Heart left ventricle (tissue), 16 donors: ENCODE measurements around the gene ASIC3. TPM values are rescaled to one million over a fixed set of nuclear protein-coding genes. Genes with fewer than 3 reads are reported as not detected.

ENCODE experiments used
- ATAC-seq, 4 donors: fragments of 200-7000 bp; cut with Tn5 transposase; one replicate each; pipeline ENCODE4 v1.9.1; 2020 to 2022; ENCODE audit warnings: moderate library complexity in 4 of 4, mild to moderate bottlenecking in 3 of 4, moderate number of reproducible peaks in 1 of 4
- DNase-seq, 5 donors: peaks; one replicate each; pipeline ENCODE4 v3.0.0-alpha.2; 2020
- H3K27ac ChIP-seq, 12 donors: fragments of 200-600 bp; sonication (generic) in 4 of 12; one replicate each; pipeline versions ENCODE4 v1.5.0 to v1.8.0; 2016 to 2022; ENCODE audit warnings: mild to moderate bottlenecking in 2 of 12
- H3K27me3 ChIP-seq, 9 donors: fragments of 200-600 bp; sonication (generic) in 2 of 9; one replicate each; pipeline versions ENCODE4 v1.5.1 to v1.8.0; 2016 to 2022; ENCODE audit warnings: mild to moderate bottlenecking in 3 of 9
- H3K36me3 ChIP-seq, 9 donors: fragments of 200-600 bp; sonication (generic) in 2 of 9; one replicate each; pipeline versions ENCODE4 v1.5.0 to v1.8.0; 2018 to 2022; ENCODE audit warnings: mild to moderate bottlenecking in 2 of 9
- H3K4me1 ChIP-seq, 12 donors: fragments of 200-600 bp; sonication (generic) in 4 of 12; one replicate each; pipeline versions ENCODE4 v1.5.0 to v1.8.0; 2016 to 2022; ENCODE audit warnings: mild to moderate bottlenecking in 3 of 12
- H3K4me3 ChIP-seq, 12 donors: fragments of 200-600 bp; sonication (generic) in 4 of 12; one replicate each; pipeline versions ENCODE4 v1.5.0 to v1.8.0; 2017 to 2022; ENCODE audit warnings: mild to moderate bottlenecking in 9 of 12, moderate library complexity in 4 of 12
- H3K9me3 ChIP-seq, 12 donors: fragments of 200-600 bp; sonication (generic) in 4 of 12; one replicate each; pipeline versions ENCODE4 v1.5.0 to v1.8.0; 2016 to 2022; ENCODE audit warnings: mild to moderate bottlenecking in 1 of 12
- POLR2A ChIP-seq, 2 donors: fragments of 450-650 bp; IDR thresholded peaks; one replicate each; pipeline ENCODE4 v1.6.1; 2017; ENCODE audit warnings: antibody characterized with exemption in 2 of 2, mild to moderate bottlenecking in 2 of 2, moderate library complexity in 2 of 2
- WGBS, 4 donors: extraction: QIAGEN DNeasy Blood & Tissue Kit in 2 of 4; methylation state at CpG; one replicate each; pipeline versions ENCODE4 v1.1.5 to v1.1.7; 2013 to 2018; 5-methylcytosine and 5-hydroxymethylcytosine counted together
- intact Hi-C, 10 donors: fragments of 100-400 bp; cut with DNase I; formaldehyde crosslinking; loops; one replicate each; pipeline versions ENCODE4 v1.11.1 to v1.14.2; 2022
- polyA plus RNA-seq, 2 donors: library from polyadenylated mRNA; stranded (reverse); fragments of 200-250 nt; gene quantifications; one replicate each; pipeline ENCODE4 v1.2.3, GENCODE V29; 2013
- total RNA-seq, 9 donors: library from RNA; depleted of rRNA in 2 of 9; stranded (reverse); fragments of >200 nt in 2 of 9; fragmentation: NEBNext Ultra II Directional in 3 of 9; extraction: Animal tissue kit (Norgen Biotek cat#: 25700) in 3 of 9; gene quantifications; one replicate each; pipeline versions ENCODE4 v1.1.0 to v1.2.4, GENCODE V29; 2016 to 2023
- TF ChIP-seq, protein P1 (sequence below), 12 donors: fragments of 200-600 bp; sonication (generic) in 4 of 12; IDR thresholded peaks; one replicate each; pipeline versions ENCODE4 v1.5.0 to v1.8.0; 2018 to 2022; ENCODE audit warnings: antibody characterized with exemption in 12 of 12, mild to moderate bottlenecking in 5 of 12
- donor health status: ischemic (EF 13 %, LVEDD 7.1; RV severe dilation, severe dysfunction).
- donor health status: healthy with polysubstance abuse.
- donor health status: DM: no; HTN: yes; CAD: no.
- donor health status: DM: no; HTN: no; CAD: no.
- donor health status: ischemic (EF 25% LVEDD 6.9; RV normal size, moderate dysfunction).
- donor health status: ischemic (EF 25% LVEDD 5.7; RV mildly dilated, moderate dysfunction).
- donor health status: healthy.
- donor health status: DM: yes; HTN: yes; CAD: no.
- donor health status: ischemic (EF 35%, LVEDD 5.7; RV mildly dilated, moderate dysfunction).
- donor health status: nonischemic (EF 11% LVEDD 7.7; RV severe dilation, severe dysfunction).
- donor health status: DM: yes; HTN: yes; CAD: no.
- donor health status: PGD.
- donor health status: ischemic (EF 29% LVEDD 5.4; RV normal size, mild dysfunction).
- donor health status: nonischemic (EF 23%, LVEDD 6.1; RV moderate dilation, normal function).

Gene ASIC3
- total and polyA plus RNA-seq, 11 donors, result 2.7 to 12.9 (median 4.8) TPM

DNA sequence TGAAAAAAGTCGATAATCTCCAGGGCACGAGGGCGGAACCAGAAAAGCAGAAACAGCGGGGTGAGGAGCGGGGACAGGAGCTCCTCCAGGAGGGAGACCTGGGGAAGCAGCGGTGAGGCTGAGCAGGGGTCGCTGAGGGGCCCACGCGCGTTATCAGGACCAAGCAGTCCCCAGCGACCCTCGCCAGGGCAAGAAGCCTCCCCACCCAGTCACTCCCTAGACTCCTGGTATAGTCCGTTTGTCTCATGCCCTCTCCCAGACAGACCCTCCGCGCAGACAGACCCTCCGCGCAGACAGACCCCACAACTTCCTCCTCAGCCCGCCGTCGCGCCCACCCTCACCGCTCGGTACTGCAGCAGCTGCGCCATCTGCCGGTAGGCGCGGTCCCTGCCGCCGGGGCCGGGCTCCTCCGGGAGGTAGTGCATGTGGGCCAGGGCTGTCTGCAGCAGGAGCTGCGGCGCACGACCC, 30.3 kb upstream of the ASIC3 start:
- peaks cover 3 to 52% (median 25%) of the 10 kb centered on the region in 9 donors for H3K27me3 ChIP-seq
- H3K4me1 ChIP-seq, result peaks cover 0 to 36% (median 19%) of the 10 kb centered on the region in 12 donors
- ATAC-seq (peak in 3 of 4 donors; percentile 61 to 70 (median 70)), DNase-seq (peak in 4 of 5 donors; percentile 59 to 88 (median 71))
- intact Hi-C loops, result loop anchor here in 1 of 10 donors (5.0 kb wide), 1 partner anchor 94 kb away; no protein-coding TSS in a partner anchor
- H3K9me3 ChIP-seq, result no peaks in the 10 kb centered on the region
- peak overlapping the region in 8 of 12 donors; percentile 10 to 40 (median 26) for H3K4me3 ChIP-seq
- H3K36me3 ChIP-seq, result peaks cover 0 to 3% (median 0%) of the 10 kb centered on the region in 9 donors
- 3 to 14% (median 6%) methylated on average over 11 to 34 of the region's 34 CpGs for WGBS, 4 donors
- no peak for TF ChIP-seq POLR2A (IDR thresholded peaks at IDR 0.05)
- TF ChIP-seq, protein P1, sequence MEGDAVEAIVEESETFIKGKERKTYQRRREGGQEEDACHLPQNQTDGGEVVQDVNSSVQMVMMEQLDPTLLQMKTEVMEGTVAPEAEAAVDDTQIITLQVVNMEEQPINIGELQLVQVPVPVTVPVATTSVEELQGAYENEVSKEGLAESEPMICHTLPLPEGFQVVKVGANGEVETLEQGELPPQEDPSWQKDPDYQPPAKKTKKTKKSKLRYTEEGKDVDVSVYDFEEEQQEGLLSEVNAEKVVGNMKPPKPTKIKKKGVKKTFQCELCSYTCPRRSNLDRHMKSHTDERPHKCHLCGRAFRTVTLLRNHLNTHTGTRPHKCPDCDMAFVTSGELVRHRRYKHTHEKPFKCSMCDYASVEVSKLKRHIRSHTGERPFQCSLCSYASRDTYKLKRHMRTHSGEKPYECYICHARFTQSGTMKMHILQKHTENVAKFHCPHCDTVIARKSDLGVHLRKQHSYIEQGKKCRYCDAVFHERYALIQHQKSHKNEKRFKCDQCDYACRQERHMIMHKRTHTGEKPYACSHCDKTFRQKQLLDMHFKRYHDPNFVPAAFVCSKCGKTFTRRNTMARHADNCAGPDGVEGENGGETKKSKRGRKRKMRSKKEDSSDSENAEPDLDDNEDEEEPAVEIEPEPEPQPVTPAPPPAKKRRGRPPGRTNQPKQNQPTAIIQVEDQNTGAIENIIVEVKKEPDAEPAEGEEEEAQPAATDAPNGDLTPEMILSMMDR (IDR thresholded peaks at IDR 0.05), result peak; percentile 85 to 98 (median 90)
- no peak overlapping the region for H3K27ac ChIP-seq

DNA sequence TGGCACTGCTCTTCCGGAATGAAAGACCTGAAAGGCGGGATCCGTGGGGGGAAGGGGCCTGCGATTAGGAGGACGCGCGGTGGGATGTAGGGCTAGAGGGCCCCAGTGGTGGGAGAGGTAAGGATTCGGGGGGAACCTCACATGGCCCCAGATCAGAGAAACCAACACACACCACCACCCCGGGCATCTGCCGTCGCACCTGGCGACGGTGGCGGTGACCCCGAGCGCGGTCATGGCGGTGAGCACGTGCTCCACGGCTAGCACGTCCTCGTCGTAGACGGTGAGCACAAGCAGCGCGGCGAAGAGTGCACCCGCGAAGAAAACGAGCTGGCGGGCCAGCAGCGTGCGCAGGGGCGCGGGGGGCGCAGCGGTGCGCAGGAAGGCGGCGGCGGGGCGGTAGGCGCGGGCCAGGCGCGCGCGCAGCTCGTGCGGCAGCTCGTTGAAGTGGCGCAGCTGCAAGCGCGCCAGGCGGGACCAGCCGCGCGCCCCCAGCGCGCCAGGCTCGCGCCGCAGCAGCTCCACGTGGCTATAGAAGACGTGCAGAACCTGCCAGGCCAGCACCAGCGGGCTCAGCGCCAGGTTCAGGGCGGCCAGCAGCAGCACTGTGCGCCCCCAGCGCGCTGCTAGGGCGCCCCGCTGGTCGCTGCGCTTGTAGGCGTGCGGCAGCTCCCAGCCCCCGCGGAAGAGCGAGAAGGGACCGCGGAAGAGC, 29.8 kb upstream of the ASIC3 start:
- DNase-seq (no peak), ATAC-seq (peak in 2 of 4 donors; percentile 8 to 16)
- H3K36me3 ChIP-seq, result peaks cover 0 to 3% (median 0%) of the 10 kb centered on the region in 9 donors
- H3K27ac ChIP-seq, result no peak overlapping the region
- peaks cover 3 to 48% (median 21%) of the 10 kb centered on the region in 9 donors for H3K27me3 ChIP-seq
- 0 to 2% (median 1%) methylated on average over 52 to 82 of the region's 82 CpGs for WGBS, 4 donors
- peaks cover 0 to 30% (median 15%) of the 10 kb centered on the region in 12 donors for H3K4me1 ChIP-seq
- peak overlapping the region in 9 of 12 donors; percentile 10 to 40 (median 24) for H3K4me3 ChIP-seq
- intact Hi-C loops, result loop anchor here in 1 of 10 donors (5.0 kb wide), 1 partner anchor 94 kb away; no protein-coding TSS in a partner anchor
- no peak for TF ChIP-seq POLR2A (IDR thresholded peaks at IDR 0.05)
- TF ChIP-seq, protein P1 (IDR thresholded peaks at IDR 0.05), result peak in 2 of 12 donors; percentile 7 to 28
- no peaks in the 10 kb centered on the region for H3K9me3 ChIP-seq

DNA sequence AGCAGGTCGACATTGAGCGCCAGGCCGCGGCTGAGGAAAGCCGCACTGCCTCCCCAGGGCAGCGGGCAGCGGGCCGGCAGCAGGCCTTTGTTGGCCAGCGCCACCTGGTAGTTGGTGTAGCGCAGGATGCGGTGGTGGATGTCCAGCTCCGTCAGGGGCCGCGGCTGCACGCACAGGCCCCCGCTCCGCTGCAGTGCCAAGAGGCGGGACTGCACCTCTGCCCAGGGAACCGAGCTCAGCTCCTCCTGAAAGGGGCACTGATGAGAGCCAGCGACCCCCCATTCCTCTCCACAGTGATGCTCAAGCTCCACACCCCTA, 29.2 kb upstream of the ASIC3 start:
- Histone ChIP-seq H3K9me3 (no peaks in the 10 kb centered on the region), H3K36me3 (peaks cover 0 to under 1% (median 0%) of the 10 kb centered on the region in 9 donors), H3K27ac (no peak overlapping the region), H3K4me3 (peak overlapping the region in 7 of 12 donors; percentile 17 to 40 (median 32)), H3K27me3 (peaks cover 3 to 43% (median 19%) of the 10 kb centered on the region in 9 donors), H3K4me1 (peaks cover 0 to 25% (median 13%) of the 10 kb centered on the region in 12 donors)
- 26 to 56% (median 31%) methylated on average over 13 to 20 of the region's 20 CpGs for WGBS, 4 donors
- DNase-seq (no peak), ATAC-seq (no peak)
- TF ChIP-seq, protein P1 (IDR thresholded peaks at IDR 0.05), result no peak
- no peak for TF ChIP-seq POLR2A (IDR thresholded peaks at IDR 0.05)
- intact Hi-C loops, result loop anchor here in 1 of 10 donors (5.0 kb wide), 1 partner anchor 93 kb away; no protein-coding TSS in a partner anchor

DNA sequence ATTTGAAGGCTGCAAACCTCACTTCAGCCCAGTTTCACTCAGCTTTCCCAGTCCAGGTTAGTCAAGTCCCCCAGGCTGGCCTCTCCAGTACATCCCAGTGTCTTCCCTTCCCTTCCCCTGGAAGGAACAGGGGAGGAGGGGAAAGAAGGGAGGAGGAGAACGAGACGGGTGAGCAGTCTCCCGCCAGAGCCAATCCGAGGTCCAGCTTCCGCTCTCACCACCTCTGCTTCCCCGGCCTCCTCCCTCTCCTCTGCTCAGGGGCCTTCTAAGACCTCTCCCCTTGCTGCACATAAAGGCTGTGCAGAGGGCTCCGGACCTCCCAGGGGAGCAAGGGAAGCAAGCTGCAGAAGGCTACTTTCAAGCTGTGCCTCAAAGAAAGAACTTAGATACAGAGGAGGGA, 28.1 kb upstream of the ASIC3 start:
- TF ChIP-seq, protein P1 (IDR thresholded peaks at IDR 0.05), result no peak
- TF ChIP-seq POLR2A (IDR thresholded peaks at IDR 0.05), result no peak
- Histone ChIP-seq H3K9me3 (no peaks in the 10 kb centered on the region), H3K27me3 (peaks cover 3 to 38% (median 19%) of the 10 kb centered on the region in 9 donors), H3K4me1 (peaks cover 0 to 17% (median 13%) of the 10 kb centered on the region in 12 donors), H3K27ac (no peak overlapping the region), H3K4me3 (no peak overlapping the region), H3K36me3 (no peaks in the 10 kb centered on the region)
- ATAC-seq (no peak), DNase-seq (no peak)
- intact Hi-C loops, result loop anchor here in 2 of 10 donors (10.0 kb wide), 2 partner anchors 75 to 95 kb away; no protein-coding TSS in a partner anchor
- 46 to 62% (median 54%) methylated on average over 7 of the region's 7 CpGs for whole genome bisulfite sequencing, 4 donors
